ENCODE data around the gene PALMD. TPM values are rescaled to one million over a fixed set of nuclear protein-coding genes. Genes with fewer than 3 reads are reported as not detected.

The PALMD gene
- total and polyA plus RNA-seq, 2 of the 8 experiments (the other 6 are each of a cell fraction or from before 2014, with no cell fraction given), result not detected

DNA sequence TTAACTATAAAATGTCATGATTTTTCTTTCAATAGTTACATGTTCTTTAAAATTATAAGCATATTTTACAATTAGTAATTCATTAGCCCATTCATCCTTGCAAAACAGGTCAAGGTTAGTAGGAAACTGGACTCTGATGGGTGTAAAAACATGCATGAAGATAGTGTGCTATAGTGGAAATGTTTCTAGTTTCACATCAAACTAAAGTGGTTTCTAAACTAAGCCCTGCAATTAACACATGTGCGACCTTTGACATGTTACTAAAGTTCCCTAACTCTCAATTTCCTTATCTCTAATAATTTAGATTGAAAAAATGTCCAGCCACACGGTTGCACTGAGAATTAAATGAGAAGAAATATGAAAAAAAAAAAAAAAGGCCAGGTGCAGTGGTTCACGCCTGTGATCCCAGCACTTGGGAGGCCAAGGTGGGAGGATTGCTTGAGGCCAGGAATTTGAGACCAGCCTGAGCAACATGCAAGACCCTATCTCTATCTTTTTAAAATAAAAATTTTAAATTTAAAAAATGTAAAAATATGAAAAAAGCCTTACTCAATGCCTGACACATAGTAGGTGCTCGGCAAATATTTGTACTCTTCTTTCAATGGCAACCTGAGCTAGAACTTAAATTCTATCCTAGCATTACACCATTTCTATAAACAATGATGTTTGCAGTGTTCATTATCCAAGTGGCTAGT is 44.1 kb upstream of the PALMD start (continued):
- TF ChIP-seq, protein P1, sequence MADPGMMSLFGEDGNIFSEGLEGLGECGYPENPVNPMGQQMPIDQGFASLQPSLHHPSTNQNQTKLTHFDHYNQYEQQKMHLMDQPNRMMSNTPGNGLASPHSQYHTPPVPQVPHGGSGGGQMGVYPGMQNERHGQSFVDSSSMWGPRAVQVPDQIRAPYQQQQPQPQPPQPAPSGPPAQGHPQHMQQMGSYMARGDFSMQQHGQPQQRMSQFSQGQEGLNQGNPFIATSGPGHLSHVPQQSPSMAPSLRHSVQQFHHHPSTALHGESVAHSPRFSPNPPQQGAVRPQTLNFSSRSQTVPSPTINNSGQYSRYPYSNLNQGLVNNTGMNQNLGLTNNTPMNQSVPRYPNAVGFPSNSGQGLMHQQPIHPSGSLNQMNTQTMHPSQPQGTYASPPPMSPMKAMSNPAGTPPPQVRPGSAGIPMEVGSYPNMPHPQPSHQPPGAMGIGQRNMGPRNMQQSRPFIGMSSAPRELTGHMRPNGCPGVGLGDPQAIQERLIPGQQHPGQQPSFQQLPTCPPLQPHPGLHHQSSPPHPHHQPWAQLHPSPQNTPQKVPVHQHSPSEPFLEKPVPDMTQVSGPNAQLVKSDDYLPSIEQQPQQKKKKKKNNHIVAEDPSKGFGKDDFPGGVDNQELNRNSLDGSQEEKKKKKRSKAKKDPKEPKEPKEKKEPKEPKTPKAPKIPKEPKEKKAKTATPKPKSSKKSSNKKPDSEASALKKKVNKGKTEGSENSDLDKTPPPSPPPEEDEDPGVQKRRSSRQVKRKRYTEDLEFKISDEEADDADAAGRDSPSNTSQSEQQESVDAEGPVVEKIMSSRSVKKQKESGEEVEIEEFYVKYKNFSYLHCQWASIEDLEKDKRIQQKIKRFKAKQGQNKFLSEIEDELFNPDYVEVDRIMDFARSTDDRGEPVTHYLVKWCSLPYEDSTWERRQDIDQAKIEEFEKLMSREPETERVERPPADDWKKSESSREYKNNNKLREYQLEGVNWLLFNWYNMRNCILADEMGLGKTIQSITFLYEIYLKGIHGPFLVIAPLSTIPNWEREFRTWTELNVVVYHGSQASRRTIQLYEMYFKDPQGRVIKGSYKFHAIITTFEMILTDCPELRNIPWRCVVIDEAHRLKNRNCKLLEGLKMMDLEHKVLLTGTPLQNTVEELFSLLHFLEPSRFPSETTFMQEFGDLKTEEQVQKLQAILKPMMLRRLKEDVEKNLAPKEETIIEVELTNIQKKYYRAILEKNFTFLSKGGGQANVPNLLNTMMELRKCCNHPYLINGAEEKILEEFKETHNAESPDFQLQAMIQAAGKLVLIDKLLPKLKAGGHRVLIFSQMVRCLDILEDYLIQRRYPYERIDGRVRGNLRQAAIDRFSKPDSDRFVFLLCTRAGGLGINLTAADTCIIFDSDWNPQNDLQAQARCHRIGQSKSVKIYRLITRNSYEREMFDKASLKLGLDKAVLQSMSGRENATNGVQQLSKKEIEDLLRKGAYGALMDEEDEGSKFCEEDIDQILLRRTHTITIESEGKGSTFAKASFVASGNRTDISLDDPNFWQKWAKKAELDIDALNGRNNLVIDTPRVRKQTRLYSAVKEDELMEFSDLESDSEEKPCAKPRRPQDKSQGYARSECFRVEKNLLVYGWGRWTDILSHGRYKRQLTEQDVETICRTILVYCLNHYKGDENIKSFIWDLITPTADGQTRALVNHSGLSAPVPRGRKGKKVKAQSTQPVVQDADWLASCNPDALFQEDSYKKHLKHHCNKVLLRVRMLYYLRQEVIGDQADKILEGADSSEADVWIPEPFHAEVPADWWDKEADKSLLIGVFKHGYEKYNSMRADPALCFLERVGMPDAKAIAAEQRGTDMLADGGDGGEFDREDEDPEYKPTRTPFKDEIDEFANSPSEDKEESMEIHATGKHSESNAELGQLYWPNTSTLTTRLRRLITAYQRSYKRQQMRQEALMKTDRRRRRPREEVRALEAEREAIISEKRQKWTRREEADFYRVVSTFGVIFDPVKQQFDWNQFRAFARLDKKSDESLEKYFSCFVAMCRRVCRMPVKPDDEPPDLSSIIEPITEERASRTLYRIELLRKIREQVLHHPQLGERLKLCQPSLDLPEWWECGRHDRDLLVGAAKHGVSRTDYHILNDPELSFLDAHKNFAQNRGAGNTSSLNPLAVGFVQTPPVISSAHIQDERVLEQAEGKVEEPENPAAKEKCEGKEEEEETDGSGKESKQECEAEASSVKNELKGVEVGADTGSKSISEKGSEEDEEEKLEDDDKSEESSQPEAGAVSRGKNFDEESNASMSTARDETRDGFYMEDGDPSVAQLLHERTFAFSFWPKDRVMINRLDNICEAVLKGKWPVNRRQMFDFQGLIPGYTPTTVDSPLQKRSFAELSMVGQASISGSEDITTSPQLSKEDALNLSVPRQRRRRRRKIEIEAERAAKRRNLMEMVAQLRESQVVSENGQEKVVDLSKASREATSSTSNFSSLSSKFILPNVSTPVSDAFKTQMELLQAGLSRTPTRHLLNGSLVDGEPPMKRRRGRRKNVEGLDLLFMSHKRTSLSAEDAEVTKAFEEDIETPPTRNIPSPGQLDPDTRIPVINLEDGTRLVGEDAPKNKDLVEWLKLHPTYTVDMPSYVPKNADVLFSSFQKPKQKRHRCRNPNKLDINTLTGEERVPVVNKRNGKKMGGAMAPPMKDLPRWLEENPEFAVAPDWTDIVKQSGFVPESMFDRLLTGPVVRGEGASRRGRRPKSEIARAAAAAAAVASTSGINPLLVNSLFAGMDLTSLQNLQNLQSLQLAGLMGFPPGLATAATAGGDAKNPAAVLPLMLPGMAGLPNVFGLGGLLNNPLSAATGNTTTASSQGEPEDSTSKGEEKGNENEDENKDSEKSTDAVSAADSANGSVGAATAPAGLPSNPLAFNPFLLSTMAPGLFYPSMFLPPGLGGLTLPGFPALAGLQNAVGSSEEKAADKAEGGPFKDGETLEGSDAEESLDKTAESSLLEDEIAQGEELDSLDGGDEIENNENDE (IDR thresholded peaks at IDR 0.05; ENCODE audit: insufficient replicate concordance, low read length), result no peak
- TF ChIP-seq JUN (IDR thresholded peaks at IDR 0.05; ENCODE audit: low read depth, low read length) (no peak), GTF2F1 (IDR thresholded peaks at IDR 0.05; ENCODE audit: borderline replicate concordance, low read depth, low read length) (no peak), HDAC2 (IDR thresholded peaks at IDR 0.05; ENCODE audit: borderline replicate concordance in 1 of 2, low read depth in 2 of 2, low read length in 2 of 2) (no peak), POLR2A (IDR thresholded peaks at IDR 0.05; ENCODE audit: control extremely low read depth in 1 of 2, low read depth in 2 of 2, low read length in 2 of 2) (no peak), SIX5 (IDR thresholded peaks at IDR 0.05; ENCODE audit: low read depth, low read length) (no peak), ZNF274 (IDR thresholded peaks at IDR 0.05; ENCODE audit: borderline replicate concordance, extremely low read depth, low read length) (no peak), CTBP2 (IDR thresholded peaks at IDR 0.05; ENCODE audit: borderline replicate concordance, insufficient read depth, insufficient read length, low read length) (no peak), CBX5 (IDR thresholded peaks at IDR 0.05; ENCODE audit: low read depth, low read length) (no peak), ASH2L (IDR thresholded peaks at IDR 0.05; ENCODE audit: low read length) (no peak), EGR1 (IDR thresholded peaks at IDR 0.05; ENCODE audit: borderline replicate concordance, low read depth, low read length) (no peak)
